A549 (cell line): ENCODE results near the gene LDB1.

ENCODE experiments used
- CHD2 ChIP-seq: fragments of 150-350 bp; IDR thresholded peaks from 2 replicates; pipeline ENCODE4 v1.6.1; 2014; ENCODE audit warnings: low read length; ENCODE audit not compliant: partially characterized antibody
- ESRRA ChIP-seq: fragments of 150-350 bp; IDR thresholded peaks from 2 replicates; pipeline ENCODE4 v1.6.1; 2014; ENCODE audit warnings: mild to moderate bottlenecking, low read length, borderline replicate concordance
- POLR2A ChIP-seq: IDR thresholded peaks from 2 replicates; pipeline ENCODE4 v1.6.1; 2012; ENCODE audit warnings: mild to moderate bottlenecking, low read length
- RAD21 ChIP-seq, 2 experiments: fragments of >200 bp in 1 of 2; sonication (Bioruptor Twin) in 1 of 2; formaldehyde crosslinking in 1 of 2; IDR thresholded peaks in 1 of 2; conservative IDR thresholded peaks in 1 of 2; 2 replicates in 1 of 2; 3 replicates in 1 of 2; pipeline ENCODE4 v1.6.1; 2012 to 2018; ENCODE audit warnings: inconsistent platforms in 1 of 2
- RCOR1 ChIP-seq: fragments of 150-350 bp; IDR thresholded peaks from 2 replicates; pipeline ENCODE4 v1.6.1; 2014; ENCODE audit warnings: antibody characterized with exemption, low read length, low read depth
- RNF2 ChIP-seq: fragments of 200-600 bp; sonication (generic); IDR thresholded peaks from 2 replicates; pipeline ENCODE4 v1.6.1; 2016; ENCODE audit warnings: low read depth, mild to moderate bottlenecking, antibody characterized with exemption, moderate library complexity, borderline replicate concordance
- SMC3 ChIP-seq: fragments of >200 bp; sonication (Bioruptor Twin); formaldehyde crosslinking; IDR thresholded peaks from 3 replicates; pipeline ENCODE4 v1.6.1; 2018; ENCODE audit warnings: inconsistent platforms
- SREBF2 ChIP-seq: fragments of 450-650 bp; IDR thresholded peaks from 2 replicates; pipeline ENCODE4 v1.6.1; 2014; ENCODE audit warnings: mild to moderate bottlenecking, moderate library complexity
- TF ChIP-seq, protein P1 (sequence below): fragments of 450-650 bp; IDR thresholded peaks from 2 replicates; pipeline ENCODE4 v1.6.1; 2014; ENCODE audit warnings: antibody characterized with exemption
- TF ChIP-seq, protein P2 (sequence below): fragments of >200 bp; sonication (Bioruptor Twin); formaldehyde crosslinking; IDR thresholded peaks from 3 replicates; pipeline ENCODE4 v1.5.1; 2016

DNA sequence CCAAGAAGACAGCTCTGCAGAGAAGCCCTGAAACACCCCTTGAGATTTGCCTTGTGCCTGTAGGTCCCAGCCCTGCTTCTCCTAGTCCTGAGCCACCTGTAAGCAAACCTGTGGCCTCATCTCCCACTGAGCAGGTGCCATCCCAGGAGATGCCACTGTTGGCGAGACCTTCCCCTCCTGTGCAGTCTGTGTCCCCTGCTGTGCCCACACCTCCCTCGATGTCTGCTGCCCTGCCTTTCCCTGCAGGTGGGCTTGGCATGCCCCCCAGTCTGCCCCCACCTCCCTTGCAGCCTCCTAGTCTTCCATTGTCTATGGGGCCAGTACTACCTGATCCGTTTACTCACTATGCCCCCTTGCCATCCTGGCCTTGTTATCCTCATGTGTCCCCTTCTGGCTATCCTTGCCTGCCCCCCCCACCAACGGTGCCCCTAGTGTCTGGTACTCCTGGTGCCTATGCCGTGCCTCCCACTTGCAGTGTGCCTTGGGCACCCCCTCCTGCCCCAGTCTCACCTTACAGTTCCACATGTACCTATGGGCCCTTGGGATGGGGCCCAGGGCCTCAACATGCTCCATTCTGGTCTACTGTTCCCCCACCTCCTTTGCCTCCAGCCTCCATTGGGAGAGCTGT lies 20.9 kb upstream of the LDB1 start:
- TF ChIP-seq ESRRA: no peak
- TF ChIP-seq RAD21 (conservative IDR thresholded peaks at IDR 0.05 in 1 of 2, IDR thresholded peaks at IDR 0.05 in 1 of 2): no peak
- TF ChIP-seq RNF2: no peak
- TF ChIP-seq, protein P1, sequence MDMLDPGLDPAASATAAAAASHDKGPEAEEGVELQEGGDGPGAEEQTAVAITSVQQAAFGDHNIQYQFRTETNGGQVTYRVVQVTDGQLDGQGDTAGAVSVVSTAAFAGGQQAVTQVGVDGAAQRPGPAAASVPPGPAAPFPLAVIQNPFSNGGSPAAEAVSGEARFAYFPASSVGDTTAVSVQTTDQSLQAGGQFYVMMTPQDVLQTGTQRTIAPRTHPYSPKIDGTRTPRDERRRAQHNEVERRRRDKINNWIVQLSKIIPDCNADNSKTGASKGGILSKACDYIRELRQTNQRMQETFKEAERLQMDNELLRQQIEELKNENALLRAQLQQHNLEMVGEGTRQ: no peak
- TF ChIP-seq RCOR1: no peak
- TF ChIP-seq, protein P2, sequence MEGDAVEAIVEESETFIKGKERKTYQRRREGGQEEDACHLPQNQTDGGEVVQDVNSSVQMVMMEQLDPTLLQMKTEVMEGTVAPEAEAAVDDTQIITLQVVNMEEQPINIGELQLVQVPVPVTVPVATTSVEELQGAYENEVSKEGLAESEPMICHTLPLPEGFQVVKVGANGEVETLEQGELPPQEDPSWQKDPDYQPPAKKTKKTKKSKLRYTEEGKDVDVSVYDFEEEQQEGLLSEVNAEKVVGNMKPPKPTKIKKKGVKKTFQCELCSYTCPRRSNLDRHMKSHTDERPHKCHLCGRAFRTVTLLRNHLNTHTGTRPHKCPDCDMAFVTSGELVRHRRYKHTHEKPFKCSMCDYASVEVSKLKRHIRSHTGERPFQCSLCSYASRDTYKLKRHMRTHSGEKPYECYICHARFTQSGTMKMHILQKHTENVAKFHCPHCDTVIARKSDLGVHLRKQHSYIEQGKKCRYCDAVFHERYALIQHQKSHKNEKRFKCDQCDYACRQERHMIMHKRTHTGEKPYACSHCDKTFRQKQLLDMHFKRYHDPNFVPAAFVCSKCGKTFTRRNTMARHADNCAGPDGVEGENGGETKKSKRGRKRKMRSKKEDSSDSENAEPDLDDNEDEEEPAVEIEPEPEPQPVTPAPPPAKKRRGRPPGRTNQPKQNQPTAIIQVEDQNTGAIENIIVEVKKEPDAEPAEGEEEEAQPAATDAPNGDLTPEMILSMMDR: no peak
- TF ChIP-seq CHD2: no peak
- TF ChIP-seq SREBF2: no peak
- no peak for TF ChIP-seq POLR2A
- TF ChIP-seq SMC3: no peak
